ENCODE results near the gene EGLN3.

EGLN3 gene

DNA sequence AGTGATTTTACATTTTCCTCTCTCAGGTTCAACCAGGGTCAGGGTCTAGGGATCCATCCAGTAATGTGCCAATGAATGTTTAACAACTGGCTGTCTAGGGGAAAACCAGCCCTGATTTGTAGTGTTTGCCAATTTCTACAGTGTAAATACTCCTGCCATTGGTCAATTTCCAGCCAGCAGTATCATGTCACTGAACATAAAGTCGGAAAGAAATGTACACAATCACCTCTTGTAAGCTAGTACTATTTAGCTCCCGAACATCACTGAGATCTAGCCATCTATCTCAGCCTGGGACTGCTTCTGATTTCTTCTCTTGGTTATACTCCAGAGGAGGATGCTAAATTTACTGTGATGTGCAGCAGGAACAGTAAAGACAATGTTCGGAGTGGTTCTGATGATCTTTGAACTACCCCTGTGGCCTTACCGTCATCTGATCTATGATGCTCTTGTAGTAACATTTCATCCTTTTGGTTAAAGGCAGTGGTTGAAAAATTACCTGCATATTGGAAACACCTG, 36.7 kb upstream of the EGLN3 start:
- H3K4me2 ChIP-seq = no peak overlapping the region
- no peak overlapping the region for H2AFZ ChIP-seq (ENCODE audit: low read depth)
- no peak overlapping the region for H3K9ac ChIP-seq
- no peaks in the 10 kb centered on the region for H3K27me3 ChIP-seq (ENCODE audit: insufficient read depth, low read depth)
- no peak overlapping the region for H3K4me3 ChIP-seq (IDR thresholded peaks at IDR 0.05; ENCODE audit: insufficient read depth, low read depth, low read length)
- no peaks in the 10 kb centered on the region for H3K4me1 ChIP-seq (ENCODE audit: low read depth, poor library complexity, severe bottlenecking)
- H3K36me3 ChIP-seq (ENCODE audit: insufficient read depth) = no peaks in the 10 kb centered on the region
- no peaks in the 10 kb centered on the region for H4K20me1 ChIP-seq (ENCODE audit: insufficient read depth)
- H3K27ac ChIP-seq = no peak overlapping the region
- H3K79me2 ChIP-seq (ENCODE audit: insufficient read depth, low read depth) = no peaks in the 10 kb centered on the region
- TF ChIP-seq, protein P1, sequence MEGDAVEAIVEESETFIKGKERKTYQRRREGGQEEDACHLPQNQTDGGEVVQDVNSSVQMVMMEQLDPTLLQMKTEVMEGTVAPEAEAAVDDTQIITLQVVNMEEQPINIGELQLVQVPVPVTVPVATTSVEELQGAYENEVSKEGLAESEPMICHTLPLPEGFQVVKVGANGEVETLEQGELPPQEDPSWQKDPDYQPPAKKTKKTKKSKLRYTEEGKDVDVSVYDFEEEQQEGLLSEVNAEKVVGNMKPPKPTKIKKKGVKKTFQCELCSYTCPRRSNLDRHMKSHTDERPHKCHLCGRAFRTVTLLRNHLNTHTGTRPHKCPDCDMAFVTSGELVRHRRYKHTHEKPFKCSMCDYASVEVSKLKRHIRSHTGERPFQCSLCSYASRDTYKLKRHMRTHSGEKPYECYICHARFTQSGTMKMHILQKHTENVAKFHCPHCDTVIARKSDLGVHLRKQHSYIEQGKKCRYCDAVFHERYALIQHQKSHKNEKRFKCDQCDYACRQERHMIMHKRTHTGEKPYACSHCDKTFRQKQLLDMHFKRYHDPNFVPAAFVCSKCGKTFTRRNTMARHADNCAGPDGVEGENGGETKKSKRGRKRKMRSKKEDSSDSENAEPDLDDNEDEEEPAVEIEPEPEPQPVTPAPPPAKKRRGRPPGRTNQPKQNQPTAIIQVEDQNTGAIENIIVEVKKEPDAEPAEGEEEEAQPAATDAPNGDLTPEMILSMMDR (conservative IDR thresholded peaks at IDR 0.05; ENCODE audit: low read depth, low read length) = no peak

DNA sequence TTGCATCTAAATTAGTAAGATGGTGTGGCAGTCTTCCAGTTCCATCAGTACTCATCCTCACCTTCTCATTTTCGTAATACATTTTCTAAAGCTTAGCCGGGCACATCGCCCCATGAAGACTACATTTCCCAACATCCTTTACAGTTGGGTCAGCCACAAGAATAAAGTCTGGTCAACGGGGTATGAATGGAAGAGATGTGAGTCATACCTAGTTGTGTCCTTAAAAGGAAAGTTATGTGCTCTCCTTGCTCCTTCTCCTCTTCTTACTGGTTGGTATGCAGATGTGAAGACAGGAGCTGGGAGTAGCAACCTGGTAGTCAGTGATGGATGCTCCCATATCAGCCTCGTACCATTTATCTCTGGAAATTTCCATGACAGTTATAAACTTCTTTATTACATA, 35.9 kb upstream of the EGLN3 start:
- H4K20me1 ChIP-seq (ENCODE audit: insufficient read depth) = no peaks in the 10 kb centered on the region
- H3K9ac ChIP-seq = no peak overlapping the region
- no peak overlapping the region for H3K4me2 ChIP-seq
- no peak overlapping the region for H3K4me3 ChIP-seq (IDR thresholded peaks at IDR 0.05; ENCODE audit: insufficient read depth, low read depth, low read length)
- no peak overlapping the region for H2AFZ ChIP-seq (ENCODE audit: low read depth)
- TF ChIP-seq, protein P1 (conservative IDR thresholded peaks at IDR 0.05; ENCODE audit: low read depth, low read length) = no peak
- no peaks in the 10 kb centered on the region for H3K4me1 ChIP-seq (ENCODE audit: low read depth, poor library complexity, severe bottlenecking)
- no peaks in the 10 kb centered on the region for H3K27me3 ChIP-seq (ENCODE audit: insufficient read depth, low read depth)
- no peak overlapping the region for H3K27ac ChIP-seq
- H3K79me2 ChIP-seq (ENCODE audit: insufficient read depth, low read depth) = no peaks in the 10 kb centered on the region
- no peaks in the 10 kb centered on the region for H3K36me3 ChIP-seq (ENCODE audit: insufficient read depth)

DNA sequence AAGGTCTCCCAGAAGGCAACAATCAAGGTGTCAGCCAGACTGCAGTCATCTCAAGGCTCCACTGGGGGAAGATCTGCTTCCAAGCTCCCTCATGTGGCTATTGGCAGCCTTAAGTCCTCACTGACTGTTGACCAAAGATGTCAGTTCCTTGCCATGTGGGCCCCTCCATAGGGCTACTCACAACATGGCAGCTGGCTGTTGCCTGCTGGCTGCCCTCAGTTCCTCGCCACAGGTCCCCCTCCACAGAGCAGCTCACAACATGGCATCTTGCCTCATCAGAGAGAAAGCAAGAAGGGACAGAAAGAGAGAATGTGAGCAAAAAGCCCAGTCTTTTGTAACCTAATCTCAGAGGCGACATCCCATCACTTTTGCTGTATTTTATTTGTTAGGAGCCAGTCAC, 34.4 kb upstream of the EGLN3 start:
- Histone ChIP-seq H3K4me2 (no peak overlapping the region), H4K20me1 (ENCODE audit: insufficient read depth) (no peaks in the 10 kb centered on the region), H3K27ac (no peak overlapping the region), H3K79me2 (ENCODE audit: insufficient read depth, low read depth) (no peaks in the 10 kb centered on the region), H3K4me1 (ENCODE audit: low read depth, poor library complexity, severe bottlenecking) (no peaks in the 10 kb centered on the region), H3K36me3 (ENCODE audit: insufficient read depth) (no peaks in the 10 kb centered on the region), H3K9ac (no peak overlapping the region), H3K4me3 (IDR thresholded peaks at IDR 0.05; ENCODE audit: insufficient read depth, low read depth, low read length) (no peak overlapping the region), H2AFZ (ENCODE audit: low read depth) (no peak overlapping the region), H3K27me3 (ENCODE audit: insufficient read depth, low read depth) (no peaks in the 10 kb centered on the region)
- TF ChIP-seq, protein P1 (conservative IDR thresholded peaks at IDR 0.05; ENCODE audit: low read depth, low read length) = no peak

DNA sequence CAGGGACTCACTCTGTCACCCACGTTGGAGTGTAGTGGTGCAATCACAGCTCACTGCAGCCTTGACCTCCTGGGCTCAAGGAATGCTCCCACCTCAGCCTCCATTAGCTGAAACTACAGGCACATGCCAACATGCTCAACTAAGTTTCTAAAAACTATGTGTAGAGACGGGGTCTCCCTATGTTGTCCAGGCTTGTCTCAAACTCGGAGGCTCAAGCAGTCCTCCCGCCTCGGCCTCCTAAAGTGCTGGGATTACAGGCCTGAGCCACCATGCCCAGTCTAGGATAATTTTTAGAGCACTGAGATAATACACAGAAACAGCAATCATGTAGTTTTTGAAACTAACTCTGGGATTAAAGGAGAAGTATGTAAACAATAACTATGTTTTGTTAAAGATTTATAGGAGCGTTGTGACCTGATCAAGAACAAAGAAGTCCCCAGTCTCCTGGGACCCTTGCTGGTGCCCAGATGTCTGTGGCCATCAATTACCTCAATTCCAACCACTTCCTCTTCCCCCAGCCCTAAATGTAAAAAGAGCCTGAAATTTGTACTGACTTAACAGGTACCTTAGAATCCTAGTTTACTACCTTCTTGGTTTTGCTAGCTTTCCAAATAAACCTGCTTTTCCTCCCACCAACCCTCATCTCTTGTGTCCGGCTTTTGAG, 28.9 kb upstream of the EGLN3 start:
- Histone ChIP-seq H3K27me3 (ENCODE audit: insufficient read depth, low read depth) (no peaks in the 10 kb centered on the region), H2AFZ (ENCODE audit: low read depth) (no peak overlapping the region), H4K20me1 (ENCODE audit: insufficient read depth) (no peaks in the 10 kb centered on the region), H3K4me3 (IDR thresholded peaks at IDR 0.05; ENCODE audit: insufficient read depth, low read depth, low read length) (no peak overlapping the region), H3K79me2 (ENCODE audit: insufficient read depth, low read depth) (no peaks in the 10 kb centered on the region), H3K4me1 (ENCODE audit: low read depth, poor library complexity, severe bottlenecking) (no peaks in the 10 kb centered on the region), H3K9ac (no peak overlapping the region), H3K27ac (no peak overlapping the region), H3K36me3 (ENCODE audit: insufficient read depth) (no peaks in the 10 kb centered on the region), H3K4me2 (no peak overlapping the region)
- TF ChIP-seq, protein P1 (conservative IDR thresholded peaks at IDR 0.05; ENCODE audit: low read depth, low read length) = no peak

Data from KMS-11 (cell line).